Measurements from ENCODE around the gene SLFN5.
"Not testable (repeated sequence)": the region's sequence is repeated elsewhere in the genome, so short reads cannot be mapped to it uniquely, and the experiment has no call there.

Gene SLFN5

DNA sequence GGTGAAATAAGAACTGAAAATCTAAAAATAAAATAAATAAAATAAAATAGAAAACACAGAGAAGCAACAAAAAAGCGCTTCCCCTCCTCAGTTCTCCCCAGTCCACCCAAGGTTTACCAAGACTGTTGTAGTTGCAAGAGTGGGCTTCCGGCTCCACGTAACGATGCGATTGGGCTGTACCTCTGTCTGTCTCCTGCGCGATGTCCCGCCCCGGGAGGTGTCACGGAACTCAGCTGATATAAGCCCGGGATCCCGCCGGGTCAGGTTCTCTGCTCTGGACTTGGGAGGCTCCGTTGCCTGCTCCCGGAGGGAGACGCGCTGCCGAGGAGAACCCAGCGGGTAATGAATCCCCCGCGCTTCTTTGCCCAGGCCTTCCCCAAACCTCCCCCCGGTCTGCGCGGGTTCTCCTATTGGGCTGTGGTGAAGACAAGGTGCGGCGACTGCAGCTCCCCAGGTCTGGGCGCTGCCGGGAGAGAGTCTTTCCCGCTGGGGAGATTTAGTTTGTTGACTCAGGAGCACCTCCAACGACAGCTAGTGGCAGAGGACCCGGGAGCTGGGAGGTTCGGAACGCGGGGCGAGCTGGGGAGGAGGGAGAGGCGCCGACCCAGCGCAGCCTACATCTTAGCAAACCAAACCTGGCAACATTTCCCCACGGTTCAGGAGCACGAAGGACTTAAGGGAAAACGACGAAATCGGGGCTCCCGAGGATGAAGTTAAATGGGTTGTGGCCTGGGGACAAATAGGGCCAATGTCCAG lies at the start of gene SLFN5:
TSS of gene SLFN5 (plus strand) at position 268 of the 756 bp plus-strand sequence. CDS start 15,619 bp downstream, outside the sequence.
- DNase-seq: peak; percentile 56

GRCh38 chr17:35194001-35194400 lies 48.9 kb upstream of the SLFN5 start, which contains the start of gene SLC35G3:
Gene SLC35G3 (minus strand): TSS chr17:35194393. CDS start chr17:35194307, 86 bp downstream.
- not testable (repeated sequence) for DNase-seq

DNA sequence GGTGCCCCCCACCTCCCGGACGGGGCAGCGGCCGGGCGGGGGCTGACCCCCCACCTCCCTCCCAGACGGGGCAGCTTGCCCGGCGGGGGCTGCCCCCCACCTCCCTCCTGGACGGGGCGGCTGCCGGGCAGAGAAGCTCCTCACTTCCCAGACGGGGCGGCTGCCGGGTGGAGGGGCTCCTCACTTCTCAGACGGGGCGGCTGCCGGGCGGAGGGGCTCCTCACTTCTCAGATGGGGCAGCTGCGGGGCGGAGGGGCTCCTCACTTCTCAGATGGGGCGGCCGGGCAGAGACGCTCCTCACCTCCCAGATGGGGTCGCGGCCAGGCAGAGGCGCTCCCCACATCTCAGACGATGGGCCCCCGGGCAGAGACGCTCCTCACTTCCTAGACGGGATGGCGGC lies 47.8 kb upstream of the SLFN5 start:
- not testable (repeated sequence) for DNase-seq

GRCh38 chr17:35202582-35202981 lies 40.3 kb upstream of the SLFN5 start:
- not testable (repeated sequence) for DNase-seq

DNA sequence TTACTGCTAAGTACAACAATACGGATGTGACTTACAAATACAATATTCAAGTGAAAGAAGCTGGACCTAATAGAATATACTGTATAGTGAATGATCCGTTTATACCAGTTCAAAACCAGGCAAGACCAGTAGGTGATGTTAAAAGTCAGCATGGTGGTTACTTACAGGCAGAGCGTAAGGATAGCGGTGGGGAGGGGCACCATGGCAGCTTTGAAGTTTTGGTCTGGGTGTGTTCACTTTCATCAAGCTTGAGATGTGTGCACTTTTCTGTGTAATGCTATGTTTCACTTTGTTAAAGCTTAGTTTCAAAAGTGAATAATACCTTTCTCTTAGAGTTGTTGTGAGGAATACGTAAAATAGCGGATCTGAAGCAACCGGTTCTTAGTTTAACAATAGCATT lies 32.1 kb upstream of the SLFN5 start:
- no peak for DNase-seq

DNA sequence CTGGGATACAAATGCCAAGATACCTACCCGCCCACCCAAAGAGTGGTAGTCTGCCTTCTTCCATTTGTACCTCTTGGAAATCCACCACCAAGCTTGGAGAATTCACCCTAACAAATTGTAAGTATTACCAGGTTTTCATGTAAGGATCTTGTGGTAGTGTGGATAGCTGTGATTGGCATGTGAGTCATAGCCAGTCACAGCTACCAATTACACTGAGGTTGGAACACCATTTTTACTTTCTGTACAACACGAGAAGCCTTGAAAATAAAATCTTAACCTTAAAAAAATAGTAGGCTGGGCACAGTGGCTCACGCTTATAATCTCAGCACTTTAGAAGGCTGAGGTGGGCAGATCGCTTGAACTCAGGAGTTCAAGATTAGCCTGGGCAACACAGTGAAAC lies 30.2 kb upstream of the SLFN5 start:
- DNase-seq: no peak

DNA sequence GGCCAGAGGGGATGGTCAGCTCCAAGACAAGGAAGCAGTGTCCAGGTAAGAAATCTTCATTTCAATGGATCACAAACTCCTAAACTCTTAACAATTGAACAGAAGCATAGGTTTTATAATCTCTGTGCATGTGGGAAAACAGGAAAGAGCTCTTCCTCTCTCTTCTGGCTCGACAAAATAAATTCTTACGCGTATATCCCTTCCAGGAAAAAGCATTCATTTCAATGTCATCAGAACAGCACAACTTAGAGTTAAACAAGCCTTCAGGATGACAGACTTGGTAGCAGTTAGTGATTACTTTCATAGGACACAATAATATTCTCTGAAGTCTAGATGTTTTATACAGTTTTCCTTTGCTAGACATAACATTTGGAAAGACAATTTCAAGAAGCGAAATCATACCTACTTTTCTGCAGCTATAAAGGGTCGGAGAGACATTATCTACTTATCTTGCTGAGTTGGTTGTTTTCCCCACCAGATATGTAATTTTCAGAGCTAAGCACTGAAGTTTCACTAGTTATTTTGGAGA lies 29.4 kb upstream of the SLFN5 start:
- DNase-seq: no peak

GRCh38 chr17:35214192-35214591 lies 28.7 kb upstream of the SLFN5 start:
- DNase-seq: no peak

DNA sequence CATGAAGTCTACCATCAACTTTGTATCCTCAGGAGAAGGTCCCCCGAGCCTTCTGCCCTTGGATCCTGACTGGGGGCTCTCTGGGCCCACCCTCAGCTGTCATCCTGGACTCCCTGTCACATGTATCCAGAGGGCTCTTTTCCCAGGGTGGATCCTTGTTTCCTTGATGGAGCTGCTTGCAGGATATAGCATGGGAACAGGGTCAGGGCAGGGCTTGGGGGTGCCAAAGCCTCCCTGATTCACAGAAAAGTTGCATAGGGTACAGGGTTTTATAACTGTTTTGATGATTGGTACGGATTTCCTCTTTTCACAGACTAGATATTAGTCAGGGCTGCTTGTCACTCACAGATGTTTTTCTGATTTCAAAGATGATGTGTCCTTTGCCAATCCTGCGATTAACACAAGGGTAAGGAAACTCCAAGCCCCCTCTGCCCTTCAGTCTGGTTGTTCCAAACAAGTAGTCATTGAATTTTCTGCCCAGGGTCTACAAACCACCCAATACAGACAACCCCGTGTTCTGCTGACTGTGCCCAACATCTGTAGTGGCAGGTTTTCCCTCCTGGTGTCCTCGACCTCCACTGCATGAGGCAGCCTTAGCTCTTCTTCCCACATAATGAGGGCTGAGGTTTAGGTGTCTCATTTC lies 28.1 kb upstream of the SLFN5 start:
- DNase-seq: no peak

DNA sequence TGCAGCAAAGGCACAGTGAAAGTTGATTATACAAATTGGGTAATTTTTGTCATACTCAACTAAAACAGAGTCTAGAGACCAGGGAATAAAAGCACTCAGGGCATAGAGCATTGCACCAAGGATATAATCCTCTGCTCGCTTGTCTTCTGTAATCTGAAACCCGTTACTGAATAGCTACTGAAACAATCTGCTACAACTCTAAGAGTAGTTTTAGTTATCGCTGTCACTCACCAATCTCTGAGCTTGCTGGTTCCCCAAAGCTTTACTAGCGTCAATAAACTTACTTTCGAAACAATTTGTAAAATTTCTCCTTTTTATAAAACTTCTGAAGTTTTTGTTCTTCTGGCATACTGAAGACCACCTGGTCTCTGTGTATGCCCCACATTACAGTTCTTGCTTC lies 25.8 kb upstream of the SLFN5 start:
- no peak for DNase-seq

DNA sequence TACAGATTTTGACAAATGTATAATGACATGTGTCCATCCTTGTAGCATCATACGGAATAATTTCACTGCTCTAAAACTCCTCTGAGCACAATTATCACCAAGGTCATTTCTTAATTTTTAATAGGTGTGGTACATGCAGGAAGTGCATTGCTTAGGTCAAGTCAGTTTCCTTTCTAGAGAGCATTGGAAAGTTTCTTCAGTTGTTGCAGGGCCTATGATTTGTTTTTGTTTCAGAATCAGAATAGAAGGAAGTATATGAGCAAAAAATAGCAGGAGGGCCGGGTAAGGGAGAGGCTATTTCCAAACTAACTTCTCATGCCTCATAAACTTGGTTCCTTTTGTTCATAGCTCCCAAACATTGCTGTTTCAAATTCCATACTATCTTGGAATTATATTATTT lies 24.0 kb upstream of the SLFN5 start:
- no peak for DNase-seq

DNA sequence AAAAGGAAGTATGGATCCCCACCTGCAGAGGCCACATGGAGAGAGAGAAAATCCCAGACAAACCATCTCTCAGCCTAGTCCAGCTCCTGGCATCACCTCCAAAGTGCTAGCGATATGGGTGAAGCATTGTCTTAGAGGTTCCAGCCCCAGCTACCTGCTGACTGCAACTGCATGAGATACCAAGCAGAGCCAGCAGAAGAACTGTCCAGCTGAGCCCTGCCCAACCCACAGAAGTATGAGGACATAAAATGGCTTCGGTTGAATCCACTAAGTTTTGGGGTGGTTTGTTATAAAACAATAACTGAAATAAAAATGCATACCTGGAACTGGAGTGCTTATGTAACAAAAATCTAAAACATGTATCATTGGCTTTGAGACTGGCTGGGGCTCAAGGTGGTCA lies 20.4 kb upstream of the SLFN5 start:
- no peak for DNase-seq

DNA sequence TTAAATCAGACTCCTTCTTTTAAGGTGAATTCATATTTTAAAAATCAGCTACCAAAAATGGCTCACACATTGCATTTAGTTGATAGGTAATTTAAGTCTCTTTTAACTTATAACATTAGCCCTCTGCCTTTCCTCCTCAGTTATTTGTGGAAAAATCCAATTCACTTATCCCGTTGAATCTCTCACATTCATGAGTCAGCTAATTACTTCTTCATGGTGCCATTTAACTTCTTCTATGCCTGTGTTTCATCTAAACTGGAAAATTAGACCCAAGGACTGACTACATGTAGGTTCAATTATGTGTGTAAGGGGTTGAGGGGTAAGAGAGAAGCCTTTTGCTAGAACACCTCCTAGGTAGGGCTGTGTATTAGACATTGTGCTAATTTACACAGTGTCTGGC lies 18.4 kb upstream of the SLFN5 start:
- DNase-seq: no peak

GRCh38 chr17:35227546-35227945 lies 15.3 kb upstream of the SLFN5 start:
- DNase-seq: no peak

GRCh38 chr17:35229638-35230037 lies 13.2 kb upstream of the SLFN5 start:
- no peak for DNase-seq

DNA sequence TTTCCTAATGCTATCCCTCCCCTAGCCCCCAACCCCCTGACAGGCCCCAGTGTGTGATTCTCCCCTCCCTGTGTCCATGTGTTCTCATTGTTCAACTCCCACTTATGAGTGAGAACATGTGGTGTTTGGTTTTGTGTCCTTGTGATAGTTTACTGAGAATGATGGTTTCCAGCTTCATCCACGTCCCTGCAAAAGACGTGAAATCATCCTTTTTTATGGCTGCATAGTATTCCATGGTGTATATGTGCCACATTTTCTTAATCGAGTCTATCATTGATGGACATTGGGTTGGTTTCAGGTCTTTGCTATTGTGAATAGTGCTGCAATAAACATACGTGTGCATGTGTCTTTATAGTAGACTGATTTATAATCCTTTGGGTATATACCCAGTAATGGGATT lies 8.6 kb upstream of the SLFN5 start:
- DNase-seq: not testable (repeated sequence)

- no peak for DNase-seq
Observed at GRCh38 chr17:35235289-35235688, 7.6 kb upstream of the SLFN5 start.

DNA sequence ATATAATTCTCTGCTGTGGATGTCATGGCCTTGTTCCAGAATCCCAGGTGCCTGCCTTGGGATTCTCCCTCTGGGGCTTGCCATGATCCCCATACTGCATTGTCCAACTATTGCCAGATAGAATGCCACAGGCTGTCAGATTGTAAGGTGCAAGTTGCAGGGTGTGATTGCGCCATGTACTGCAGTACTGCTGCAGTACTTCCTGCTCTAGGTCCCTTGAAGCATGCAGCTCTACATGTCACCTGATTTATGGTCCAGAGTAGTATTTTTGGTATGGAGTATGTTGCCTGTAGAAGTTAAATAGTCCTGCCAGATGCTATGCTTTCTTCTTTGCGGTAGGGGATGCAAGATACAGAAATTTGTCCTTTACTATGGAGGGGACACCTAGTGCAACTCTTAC lies 7.0 kb upstream of the SLFN5 start:
- no peak for DNase-seq

- no peak for DNase-seq
Observed at GRCh38 chr17:35236821-35237220, 6.1 kb upstream of the SLFN5 start.

- DNase-seq: no peak
Observed at GRCh38 chr17:35238821-35239220, 4.1 kb upstream of the SLFN5 start.

DNA sequence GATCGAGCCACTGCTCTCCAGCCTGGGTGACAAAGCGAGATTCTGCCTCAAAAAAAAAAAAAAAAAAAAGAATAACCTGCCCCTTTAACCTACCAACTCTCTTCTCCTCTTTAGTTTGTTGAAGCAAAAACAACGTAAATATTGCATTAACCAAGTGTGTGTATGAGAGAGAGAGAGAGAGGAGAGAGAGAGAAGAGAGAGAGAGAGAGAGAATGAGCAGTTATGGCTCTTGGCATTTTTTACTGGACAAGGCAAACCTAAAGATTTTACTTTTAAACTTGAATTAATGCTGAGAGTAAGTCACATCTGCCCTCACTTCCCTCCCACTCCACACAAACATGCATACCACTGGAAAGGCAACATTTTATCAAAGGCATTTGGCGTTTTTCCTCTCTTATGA lies 3.0 kb upstream of the SLFN5 start:
- no peak for DNase-seq

DNA sequence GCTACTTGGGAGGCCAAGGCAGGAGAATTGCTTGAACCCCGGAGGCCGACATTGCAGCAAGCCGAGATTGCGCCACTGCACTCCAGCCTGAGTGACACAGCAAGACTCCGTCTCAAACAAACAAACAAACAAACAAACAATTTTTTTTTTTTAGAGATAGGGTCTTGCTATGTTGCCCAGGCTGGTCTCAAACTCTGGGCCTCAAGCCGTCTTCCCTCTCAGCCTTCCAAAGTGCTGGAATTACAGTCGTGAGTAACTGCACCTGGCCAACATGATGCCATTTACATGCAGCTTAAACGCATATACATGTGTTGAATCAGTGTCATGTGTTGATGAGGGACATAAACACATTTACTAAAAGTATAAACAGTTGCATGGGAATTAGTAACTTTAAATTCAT lies 2.0 kb upstream of the SLFN5 start:
- DNase-seq: no peak

GRCh38 chr17:35241520-35241919 lies 1.4 kb upstream of the SLFN5 start:
- no peak for DNase-seq

GRCh38 chr17:35242158-35242804 lies 591 bp upstream of the SLFN5 start:
- peak; percentile 6 for DNase-seq
